ENCODE data around the gene SAT2.

- no peak for TF ChIP-seq CTCF (IDR thresholded peaks at IDR 0.05 in 2 of 3, conservative IDR thresholded peaks at IDR 0.05 in 1 of 3; ENCODE audit: borderline replicate concordance in 1 of 3, insufficient read depth in 1 of 3, low read depth in 2 of 3, low read length in 2 of 3)
- TF ChIP-seq TCF7L2 (IDR thresholded peaks at IDR 0.05; ENCODE audit: borderline replicate concordance, extremely low read depth, insufficient read depth, insufficient read length), result no peak
- TF ChIP-seq EZH2 (IDR thresholded peaks at IDR 0.05), result no peak
- no peak for TF ChIP-seq POLR2A (IDR thresholded peaks at IDR 0.05; ENCODE audit: borderline replicate concordance, extremely low read depth, insufficient read depth, insufficient read length)
- no peak for TF ChIP-seq ATF3 (IDR thresholded peaks at IDR 0.05)
- no peak for TF ChIP-seq FOSL1 (IDR thresholded peaks at IDR 0.05; ENCODE audit: low read depth)
- no peak for TF ChIP-seq CEBPB (IDR thresholded peaks at IDR 0.05; ENCODE audit: low read depth)
- TF ChIP-seq POLR2AphosphoS5 (IDR thresholded peaks at IDR 0.05; ENCODE audit: low read depth, low read length), result no peak
- TF ChIP-seq EZH2phosphoT487 (IDR thresholded peaks at IDR 0.05; ENCODE audit: borderline replicate concordance), result no peak
- TF ChIP-seq EGR1 (IDR thresholded peaks at IDR 0.05; ENCODE audit: low read depth), result no peak
- TF ChIP-seq ELF1 (IDR thresholded peaks at IDR 0.05; ENCODE audit: borderline replicate concordance, low read depth), result no peak
These were observed 17.2 kb upstream of the SAT2 start for GRCh38 chr17:7644775-7645174.

All from HCT116 (cell line).